Measurements from ENCODE around the gene ZFAND2A. TPM values are rescaled to one million over a fixed set of nuclear protein-coding genes. Genes with fewer than 3 reads are reported as not detected.
"Not testable (repeated sequence)": the region's sequence is repeated elsewhere in the genome, so short reads cannot be mapped to it uniquely, and the experiment has no call there.

ZFAND2A gene, protein sequence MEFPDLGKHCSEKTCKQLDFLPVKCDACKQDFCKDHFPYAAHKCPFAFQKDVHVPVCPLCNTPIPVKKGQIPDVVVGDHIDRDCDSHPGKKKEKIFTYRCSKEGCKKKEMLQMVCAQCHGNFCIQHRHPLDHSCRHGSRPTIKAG
- total RNA-seq = 10 to 100 TPM; 24.3 to 43.1 (median 31.8) TPM
- long read RNA-seq, transcript ZFAND2A-201 (5 exons, 860 nt) = major isoform, 9 of 9 reads
- long read RNA-seq, partial matches to known transcripts = 0 of 9 reads
- long read RNA-seq, other reads (novel, unspliced or antisense) = 0 of 9 reads

DNA sequence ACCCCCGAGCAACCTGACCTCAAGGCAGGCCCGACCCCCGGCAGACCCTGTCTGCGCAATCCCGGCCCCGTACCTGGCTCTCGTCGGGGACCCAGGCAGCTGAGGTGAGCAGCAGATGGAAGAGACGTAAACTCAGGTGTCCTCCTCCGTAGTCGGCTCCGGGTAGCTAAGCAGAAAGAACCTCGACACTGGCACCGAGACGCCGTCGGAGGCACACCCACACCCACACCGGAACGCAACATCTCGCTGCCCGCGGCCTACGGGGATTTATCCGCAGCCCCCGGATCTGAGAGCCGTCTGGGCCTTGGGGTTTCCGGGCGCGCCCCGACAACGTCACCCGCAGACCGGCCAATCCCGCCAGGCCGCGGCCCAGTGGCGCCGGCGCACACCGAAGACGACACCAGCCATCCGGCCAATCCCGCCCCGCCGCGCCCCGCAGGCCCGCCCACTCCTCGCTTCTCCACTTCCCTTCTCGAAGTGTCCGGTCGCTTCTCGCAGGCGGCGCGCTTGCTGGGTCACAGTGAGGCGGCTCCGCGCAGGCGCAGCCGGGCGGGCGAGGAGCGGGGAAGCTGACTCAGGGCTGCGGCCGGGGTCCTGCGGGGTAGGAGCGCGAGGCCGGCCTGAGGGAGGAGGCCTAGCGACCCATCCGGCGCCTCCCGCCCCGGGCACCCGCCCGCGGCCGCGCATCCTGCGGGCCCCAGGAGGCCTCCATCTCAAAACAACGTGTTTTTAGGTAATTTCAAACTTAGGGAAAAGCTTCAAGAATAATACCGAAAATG is at the start of gene ZFAND2A:
TSS of gene ZFAND2A (minus strand) at position 306 of the 779 bp plus-strand sequence. CDS start 1,984 bp downstream, outside the sequence.
- Histone ChIP-seq H3K4me1 (peaks cover 0 to 28% (median 7%) of the 10 kb centered on the region in 4 donors), H3K9me3 (no peaks in the 10 kb centered on the region), H3K27me3 (no peaks in the 10 kb centered on the region), H3K36me3 (peaks cover 0 to 10% (median 5%) of the 10 kb centered on the region in 4 donors), H3K4me3 (peak within 1 kb of the TSS; percentile 67 to 70 (median 68)), H3K27ac (peak within 1 kb of the TSS; percentile 99)
- intact Hi-C loops (cut with DNase I) = no loop called here
- TF ChIP-seq, protein P1, sequence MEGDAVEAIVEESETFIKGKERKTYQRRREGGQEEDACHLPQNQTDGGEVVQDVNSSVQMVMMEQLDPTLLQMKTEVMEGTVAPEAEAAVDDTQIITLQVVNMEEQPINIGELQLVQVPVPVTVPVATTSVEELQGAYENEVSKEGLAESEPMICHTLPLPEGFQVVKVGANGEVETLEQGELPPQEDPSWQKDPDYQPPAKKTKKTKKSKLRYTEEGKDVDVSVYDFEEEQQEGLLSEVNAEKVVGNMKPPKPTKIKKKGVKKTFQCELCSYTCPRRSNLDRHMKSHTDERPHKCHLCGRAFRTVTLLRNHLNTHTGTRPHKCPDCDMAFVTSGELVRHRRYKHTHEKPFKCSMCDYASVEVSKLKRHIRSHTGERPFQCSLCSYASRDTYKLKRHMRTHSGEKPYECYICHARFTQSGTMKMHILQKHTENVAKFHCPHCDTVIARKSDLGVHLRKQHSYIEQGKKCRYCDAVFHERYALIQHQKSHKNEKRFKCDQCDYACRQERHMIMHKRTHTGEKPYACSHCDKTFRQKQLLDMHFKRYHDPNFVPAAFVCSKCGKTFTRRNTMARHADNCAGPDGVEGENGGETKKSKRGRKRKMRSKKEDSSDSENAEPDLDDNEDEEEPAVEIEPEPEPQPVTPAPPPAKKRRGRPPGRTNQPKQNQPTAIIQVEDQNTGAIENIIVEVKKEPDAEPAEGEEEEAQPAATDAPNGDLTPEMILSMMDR (IDR thresholded peaks at IDR 0.05) = no peak
- peak; percentile 90 for TF ChIP-seq POLR2A (IDR thresholded peaks at IDR 0.05)
- peak; percentile 100 for DNase-seq
- WGBS (ENCODE audit: insufficient coverage, low coverage, low lambda C conversion rate, missing lambda C conversion rate) = 0% methylated on average over 10 of the region's 83 CpGs
- ATAC-seq = peak; percentile 79 to 90 (median 84)

DNA sequence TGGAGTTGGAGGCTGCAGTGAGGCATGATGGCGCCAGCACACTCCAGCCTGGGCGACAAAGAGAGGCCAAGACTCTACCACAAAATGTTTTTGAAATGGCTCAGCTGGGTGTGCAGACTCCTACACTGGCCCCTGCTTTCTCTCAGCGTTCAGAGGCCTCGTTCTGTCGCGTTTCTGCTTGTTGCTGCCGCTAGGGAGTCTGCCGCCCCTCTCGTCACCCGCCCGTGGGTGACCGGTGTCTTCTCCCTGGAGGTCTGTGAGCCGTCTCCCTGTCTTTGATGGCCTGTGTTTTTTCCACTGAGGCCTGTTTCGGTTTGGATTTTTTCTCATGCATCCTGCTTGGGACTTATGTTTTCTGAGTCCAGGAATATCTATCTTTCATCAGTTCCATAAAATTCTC is 49.1 kb upstream of the ZFAND2A start:
- intact Hi-C loops (cut with DNase I) = no loop called here
- 82% methylated on average over 9 of the region's 14 CpGs for WGBS (ENCODE audit: insufficient coverage, low coverage, low lambda C conversion rate, missing lambda C conversion rate)
- ATAC-seq (no peak), DNase-seq (no peak)
- Histone ChIP-seq H3K4me1 (no peaks in the 10 kb centered on the region), H3K27ac (no peak overlapping the region), H3K4me3 (no peak overlapping the region), H3K9me3 (no peaks in the 10 kb centered on the region), H3K27me3 (no peaks in the 10 kb centered on the region), H3K36me3 (no peaks in the 10 kb centered on the region)
- no peak for TF ChIP-seq POLR2A (IDR thresholded peaks at IDR 0.05)
- TF ChIP-seq, protein P1 (IDR thresholded peaks at IDR 0.05) = no peak

DNA sequence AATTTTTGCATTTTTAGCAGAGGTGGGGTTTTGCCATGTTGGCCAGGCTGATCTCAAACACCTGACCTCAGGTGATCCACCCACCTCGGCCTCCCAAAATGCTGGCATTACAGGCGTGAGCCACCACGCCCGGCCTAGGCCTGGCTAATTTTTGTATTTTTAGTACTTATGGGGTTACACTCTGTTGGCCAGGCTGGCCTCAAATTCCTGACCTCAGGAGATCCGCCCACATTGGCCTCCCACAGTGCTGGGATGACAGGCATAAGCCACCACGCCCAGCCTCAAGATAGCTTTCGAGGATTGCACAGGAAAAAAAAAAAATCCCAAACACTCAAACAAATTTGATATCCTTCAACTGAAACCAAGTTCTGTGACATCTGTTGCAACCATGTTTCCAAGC is 45.7 kb upstream of the ZFAND2A start:
- H3K27me3 ChIP-seq, H3K4me1 ChIP-seq: not testable (repeated sequence)
- WGBS (ENCODE audit: insufficient coverage, low coverage, low lambda C conversion rate, missing lambda C conversion rate) = 87% methylated on average over 7 of the region's 7 CpGs

DNA sequence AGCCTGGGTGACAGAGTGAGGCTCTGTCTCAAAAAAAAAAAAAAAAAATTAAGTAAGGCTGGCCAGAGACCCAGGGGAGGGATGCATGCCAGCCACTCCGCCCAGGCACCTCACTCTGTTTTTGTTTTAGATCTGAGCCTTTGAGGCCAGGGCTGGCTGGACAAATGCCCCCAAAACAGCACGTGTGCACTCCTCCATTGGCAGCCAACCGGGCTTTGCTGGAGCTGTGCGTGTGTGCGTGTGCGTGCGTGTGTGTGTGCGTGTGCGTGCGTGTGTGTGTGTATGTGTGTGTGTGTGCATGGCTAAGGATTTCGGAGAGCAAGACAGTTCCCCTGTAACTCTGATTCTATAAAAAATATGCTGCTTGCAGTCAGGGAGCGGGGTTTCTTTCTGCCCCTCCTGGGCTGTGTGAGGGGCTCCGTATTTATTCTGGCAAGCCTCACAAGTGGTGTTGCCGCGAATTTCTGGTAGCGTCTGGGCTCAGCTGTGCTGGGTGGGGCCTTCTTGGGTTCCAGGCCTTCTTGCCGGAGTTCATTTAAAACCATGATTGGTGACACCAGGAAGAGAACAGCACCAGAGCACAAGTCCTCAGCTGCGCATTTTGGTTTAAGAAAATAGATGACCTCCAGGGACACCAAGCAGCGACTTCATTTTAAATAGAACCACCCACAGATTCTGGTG is 44.6 kb upstream of the ZFAND2A start:
- no peak for TF ChIP-seq POLR2A (IDR thresholded peaks at IDR 0.05)
- TF ChIP-seq, protein P1 (IDR thresholded peaks at IDR 0.05) = no peak
- no peaks in the 10 kb centered on the region for H3K4me1 ChIP-seq
- no peaks in the 10 kb centered on the region for H3K27me3 ChIP-seq
- ATAC-seq = no peak
- intact Hi-C loops (cut with DNase I) = no loop called here
- no peak for DNase-seq
- H3K36me3 ChIP-seq = no peaks in the 10 kb centered on the region
- H3K9me3 ChIP-seq = no peaks in the 10 kb centered on the region
- H3K27ac ChIP-seq = no peak overlapping the region
- WGBS (ENCODE audit: insufficient coverage, low coverage, low lambda C conversion rate, missing lambda C conversion rate) = 62% methylated on average over 6 of the region's 19 CpGs
- no peak overlapping the region for H3K4me3 ChIP-seq

More for the DNA sequence above, 45.7 kb upstream of the ZFAND2A start:
- ATAC-seq; DNase-seq; H3K4me3 ChIP-seq; intact Hi-C loops (cut with DNase I); H3K27ac ChIP-seq; H3K36me3 ChIP-seq; H3K9me3 ChIP-seq: not testable (repeated sequence)

DNA sequence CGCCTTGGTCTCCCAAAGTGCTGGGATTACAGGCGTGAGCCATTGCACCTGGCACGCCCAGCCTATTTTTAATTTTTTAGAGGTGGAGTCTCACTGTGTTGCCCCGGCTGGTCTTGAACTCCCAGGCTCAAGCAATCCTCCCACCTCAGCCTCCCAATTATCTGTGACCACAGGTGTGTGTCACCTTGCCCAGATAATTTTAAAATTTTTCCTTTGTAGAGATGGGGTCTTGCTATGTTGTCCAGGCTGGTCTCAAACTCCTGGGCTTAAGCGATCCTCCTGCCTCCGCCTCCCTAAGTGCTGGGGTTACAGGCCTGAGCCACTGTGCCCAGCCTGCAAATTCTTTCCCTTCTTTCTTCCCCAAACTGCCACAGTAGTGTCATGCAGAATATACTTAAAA is 42.9 kb upstream of the ZFAND2A start:
- H3K9me3 ChIP-seq; H3K27ac ChIP-seq; H3K27me3 ChIP-seq; DNase-seq; H3K4me3 ChIP-seq; H3K36me3 ChIP-seq; intact Hi-C loops (cut with DNase I); ATAC-seq; H3K4me1 ChIP-seq: not testable (repeated sequence)
- 84% methylated on average over 6 of the region's 6 CpGs for WGBS (ENCODE audit: insufficient coverage, low coverage, low lambda C conversion rate, missing lambda C conversion rate)

Data from right lobe of liver (tissue), 6 donors.